Neural progenitor cell (in vitro differentiated cells): ENCODE results near the gene PRR23E. TPM values are rescaled to one million over a fixed set of nuclear protein-coding genes. Genes with fewer than 3 reads are reported as not detected.

Source experiments
- DNase-seq: peaks from one replicate; pipeline ENCODE4 v3.0.0-alpha.2; 2016; ENCODE audit warnings: low spot score
- H2AFZ ChIP-seq: fragments of 200-600 bp; sonication (generic); replicated peaks from 2 replicates; pipeline ENCODE4 v1.6.1; 2016; ENCODE audit warnings: antibody characterized with exemption
- H3F3A ChIP-seq: fragments of 200-600 bp; sonication (generic); 2 replicates; pipeline ENCODE4 v1.6.1; 2016; ENCODE audit warnings: antibody characterized with exemption, low read depth
- H3K27ac ChIP-seq: fragments of 200-600 bp; sonication (generic); 2 replicates; pipeline ENCODE4 v1.5.1; 2016; ENCODE audit warnings: mild to moderate bottlenecking
- H3K27me3 ChIP-seq: fragments of 200-600 bp; sonication (generic); 2 replicates; pipeline ENCODE4 v1.6.1; 2016; ENCODE audit warnings: mild to moderate bottlenecking, moderate library complexity
- H3K36me3 ChIP-seq: fragments of 200-600 bp; sonication (generic); 2 replicates; pipeline ENCODE4 v1.5.1; 2016
- H3K4me1 ChIP-seq: fragments of 200-600 bp; sonication (generic); 2 replicates; pipeline ENCODE4 v1.6.1; 2016; ENCODE audit warnings: mixed run types
- H3K4me2 ChIP-seq: fragments of 200-600 bp; sonication (generic); 2 replicates; pipeline ENCODE4 v1.6.1; 2016
- H3K4me3 ChIP-seq: fragments of 200-600 bp; sonication (generic); 2 replicates; pipeline ENCODE4 v1.5.1; 2016
- H3K79me2 ChIP-seq: fragments of 200-600 bp; sonication (generic); 2 replicates; pipeline ENCODE4 v1.6.1; 2016; ENCODE audit warnings: low read depth
- H3K9ac ChIP-seq: fragments of 200-600 bp; sonication (generic); 2 replicates; pipeline ENCODE4 v1.6.1; 2016
- H3K9me3 ChIP-seq: fragments of 200-600 bp; sonication (generic); 2 replicates; pipeline ENCODE4 v1.5.1; 2016; ENCODE audit warnings: low read depth
- H4K20me1 ChIP-seq: fragments of 200-600 bp; sonication (generic); 2 replicates; pipeline ENCODE4 v1.6.1; 2016; ENCODE audit warnings: low read depth
- H3K27ac Mint-ChIP-seq: 3 replicates; pipeline ENCODE4 v1.8.0; 2021; ENCODE audit warnings: mixed read lengths
- H3K27me3 Mint-ChIP-seq: 2 replicates; pipeline ENCODE4 v1.8.0; 2022; ENCODE audit warnings: low read depth, mild to moderate bottlenecking, inconsistent platforms, moderate library complexity, mixed read lengths; ENCODE audit not compliant: insufficient read depth
- H3K36me3 Mint-ChIP-seq: 3 replicates; pipeline ENCODE4 v1.8.0; 2021; ENCODE audit warnings: mixed read lengths
- H3K4me1 Mint-ChIP-seq: 3 replicates; pipeline ENCODE4 v1.8.0; 2021; ENCODE audit warnings: mixed read lengths
- H3K4me3 Mint-ChIP-seq: 3 replicates; pipeline ENCODE4 v1.8.0; 2021; ENCODE audit warnings: mild to moderate bottlenecking, moderate library complexity, mixed read lengths
- H3K9me3 Mint-ChIP-seq: 3 replicates; pipeline ENCODE4 v1.8.0; 2020; ENCODE audit warnings: mixed read lengths
- EZH2 ChIP-seq: fragments of 200-600 bp; sonication (generic); IDR thresholded peaks from 2 replicates; pipeline ENCODE4 v1.6.1; 2017; ENCODE audit warnings: antibody characterized with exemption, mild to moderate bottlenecking, moderate library complexity
- EZH2phosphoT487 ChIP-seq: fragments of 200-600 bp; sonication (generic); IDR thresholded peaks from 2 replicates; pipeline ENCODE4 v1.6.1; 2017; ENCODE audit warnings: antibody characterized with exemption
- total RNA-seq: library from RNA; depleted of rRNA; stranded (reverse); fragments of >200 nt; gene quantifications from 2 replicates; pipeline ENCODE4 v1.2.3, GENCODE V29; 2015; ENCODE audit warnings: low replicate concordance
- TF ChIP-seq, protein P1 (sequence below): fragments of 200-600 bp; sonication (generic); IDR thresholded peaks from 2 replicates; pipeline ENCODE4 v1.5.1; 2017; ENCODE audit warnings: antibody characterized with exemption, mild to moderate bottlenecking

The PRR23E gene
- total RNA-seq, 1 donor from 2014 or later = not detected

DNA sequence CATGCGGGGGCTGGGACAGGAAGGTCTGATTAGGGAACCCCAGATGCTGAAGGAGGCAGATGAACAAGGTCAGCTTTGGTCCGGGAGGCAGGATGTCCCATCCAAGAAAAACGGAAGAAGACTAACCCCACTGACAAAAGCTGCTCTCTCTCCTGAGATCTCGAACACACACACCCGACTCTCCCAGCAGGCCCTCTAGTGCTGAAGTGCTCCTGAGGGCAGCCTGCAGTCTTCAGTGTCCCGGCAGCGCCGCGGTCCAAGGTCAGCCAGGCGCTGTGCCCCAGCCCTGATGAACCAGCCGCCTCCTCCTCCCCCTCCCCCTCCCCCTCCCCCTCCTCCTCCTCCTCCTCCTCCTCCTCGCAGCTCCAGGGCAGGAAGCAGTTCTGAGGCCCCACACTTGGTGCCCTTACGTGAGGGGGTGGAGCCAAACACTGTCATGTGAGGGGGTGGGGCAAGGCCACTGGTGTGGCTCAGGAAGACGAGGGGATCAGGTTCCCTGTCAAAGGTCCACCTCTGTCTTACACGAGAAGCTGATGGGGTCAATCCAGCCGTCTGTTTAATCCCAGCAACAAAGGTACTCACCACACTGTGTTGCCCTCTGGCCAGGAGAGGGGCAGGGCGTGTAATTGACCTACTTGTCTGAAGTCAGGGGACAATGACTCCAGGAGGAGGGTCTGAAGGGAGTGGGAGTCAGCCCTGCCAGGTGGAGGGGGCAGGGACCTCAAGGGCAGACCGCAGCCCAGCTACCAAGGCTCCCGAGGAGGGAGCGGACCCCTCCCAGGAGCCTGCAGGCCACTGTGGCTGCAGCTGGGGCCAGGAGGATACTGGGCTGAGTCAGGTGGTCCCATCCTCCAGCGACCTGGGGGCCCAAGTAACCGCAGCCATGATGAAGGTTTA, 34.3 kb downstream of the PRR23E start:
- Mint-ChIP-seq H3K9me3 (peaks cover 33% of the 10 kb centered on the region), H3K4me3 (peak overlapping the region; percentile 62), H3K4me1 (peaks cover 15% of the 10 kb centered on the region), H3K36me3 (no peaks in the 10 kb centered on the region), H3K27me3 (peaks cover 25% of the 10 kb centered on the region), H3K27ac (peak overlapping the region; percentile 51)
- Histone ChIP-seq H3K79me2 (no peaks in the 10 kb centered on the region), H4K20me1 (no peaks in the 10 kb centered on the region), H3K4me1 (peaks cover 7% of the 10 kb centered on the region), H3K27me3 (no peaks in the 10 kb centered on the region), H3K36me3 (no peaks in the 10 kb centered on the region), H3F3A (no peaks in the 10 kb centered on the region), H2AFZ (no peak overlapping the region), H3K9ac (no peak overlapping the region), H3K4me3 (no peak overlapping the region), H3K4me2 (peak overlapping the region; percentile 67), H3K27ac (no peak overlapping the region), H3K9me3 (no peaks in the 10 kb centered on the region)
- TF ChIP-seq EZH2phosphoT487 (no peak), EZH2 (no peak)
- TF ChIP-seq, protein P1, sequence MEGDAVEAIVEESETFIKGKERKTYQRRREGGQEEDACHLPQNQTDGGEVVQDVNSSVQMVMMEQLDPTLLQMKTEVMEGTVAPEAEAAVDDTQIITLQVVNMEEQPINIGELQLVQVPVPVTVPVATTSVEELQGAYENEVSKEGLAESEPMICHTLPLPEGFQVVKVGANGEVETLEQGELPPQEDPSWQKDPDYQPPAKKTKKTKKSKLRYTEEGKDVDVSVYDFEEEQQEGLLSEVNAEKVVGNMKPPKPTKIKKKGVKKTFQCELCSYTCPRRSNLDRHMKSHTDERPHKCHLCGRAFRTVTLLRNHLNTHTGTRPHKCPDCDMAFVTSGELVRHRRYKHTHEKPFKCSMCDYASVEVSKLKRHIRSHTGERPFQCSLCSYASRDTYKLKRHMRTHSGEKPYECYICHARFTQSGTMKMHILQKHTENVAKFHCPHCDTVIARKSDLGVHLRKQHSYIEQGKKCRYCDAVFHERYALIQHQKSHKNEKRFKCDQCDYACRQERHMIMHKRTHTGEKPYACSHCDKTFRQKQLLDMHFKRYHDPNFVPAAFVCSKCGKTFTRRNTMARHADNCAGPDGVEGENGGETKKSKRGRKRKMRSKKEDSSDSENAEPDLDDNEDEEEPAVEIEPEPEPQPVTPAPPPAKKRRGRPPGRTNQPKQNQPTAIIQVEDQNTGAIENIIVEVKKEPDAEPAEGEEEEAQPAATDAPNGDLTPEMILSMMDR = no peak
- peak; percentile 84 for DNase-seq

DNA sequence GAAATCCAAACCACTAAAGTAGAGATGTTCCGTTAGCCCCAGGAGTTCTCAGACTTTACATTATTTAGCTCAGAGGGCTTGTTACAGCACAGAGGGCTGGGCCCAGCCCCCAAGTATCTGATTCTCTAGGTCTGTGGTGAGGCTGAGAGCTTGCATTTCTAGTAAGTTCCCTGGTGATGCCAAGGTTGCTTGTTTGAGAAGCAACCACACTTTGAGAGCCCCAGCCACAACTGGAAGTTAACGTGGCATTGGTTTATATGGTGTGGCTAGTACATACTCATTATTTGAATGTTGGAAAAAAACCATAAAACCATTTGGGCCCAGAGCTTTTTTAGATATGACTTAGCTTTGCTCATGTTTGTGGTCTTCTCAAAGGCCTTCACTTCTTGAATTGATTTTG, 35.9 kb downstream of the PRR23E start:
- H3K27ac Mint-ChIP-seq = no peak overlapping the region
- H3K4me3 Mint-ChIP-seq = no peak overlapping the region
- H3K9me3 Mint-ChIP-seq = peaks cover 32% of the 10 kb centered on the region
- Histone ChIP-seq H3K27ac (no peak overlapping the region), H3K9me3 (no peaks in the 10 kb centered on the region), H3K4me2 (no peak overlapping the region), H3K79me2 (no peaks in the 10 kb centered on the region), H3K9ac (no peak overlapping the region), H3K36me3 (no peaks in the 10 kb centered on the region), H2AFZ (no peak overlapping the region), H3K4me1 (peaks cover 7% of the 10 kb centered on the region), H4K20me1 (no peaks in the 10 kb centered on the region), H3K4me3 (no peak overlapping the region), H3F3A (no peaks in the 10 kb centered on the region), H3K27me3 (no peaks in the 10 kb centered on the region)
- no peak for DNase-seq
- TF ChIP-seq EZH2 (no peak), EZH2phosphoT487 (no peak)
- TF ChIP-seq, protein P1 = no peak
- H3K36me3 Mint-ChIP-seq = no peaks in the 10 kb centered on the region
- H3K4me1 Mint-ChIP-seq = peaks cover 12% of the 10 kb centered on the region
- H3K27me3 Mint-ChIP-seq = peaks cover 27% of the 10 kb centered on the region

DNA sequence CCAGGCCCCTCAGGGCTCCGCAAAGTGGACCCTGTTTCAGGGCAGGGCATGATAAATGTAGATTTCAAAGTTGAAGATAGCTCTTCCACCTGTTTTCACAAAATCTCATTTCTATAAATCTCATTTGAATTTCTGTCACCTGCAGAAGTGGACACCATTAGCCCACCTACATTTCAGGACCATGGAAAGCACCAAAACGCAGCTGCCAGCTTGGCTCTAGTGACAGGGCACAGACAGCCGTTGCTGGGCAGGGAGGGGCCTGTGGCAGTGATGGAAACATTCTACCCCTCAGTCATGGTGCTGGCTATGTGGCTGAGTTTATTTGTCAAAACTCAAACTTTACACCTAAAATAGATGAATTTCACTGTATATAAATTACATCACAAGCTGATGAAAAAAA, 40.4 kb downstream of the PRR23E start:
- no peaks in the 10 kb centered on the region for H4K20me1 ChIP-seq
- DNase-seq = peak; percentile 79
- no peak overlapping the region for H3K4me3 Mint-ChIP-seq
- no peak overlapping the region for H2AFZ ChIP-seq
- no peaks in the 10 kb centered on the region for H3K4me1 ChIP-seq
- no peaks in the 10 kb centered on the region for H3K9me3 ChIP-seq
- H3K36me3 ChIP-seq = no peaks in the 10 kb centered on the region
- H3K4me1 Mint-ChIP-seq = no peaks in the 10 kb centered on the region
- TF ChIP-seq, protein P1 = no peak
- TF ChIP-seq EZH2 (no peak), EZH2phosphoT487 (no peak)
- peaks cover 19% of the 10 kb centered on the region for H3K27me3 Mint-ChIP-seq
- no peaks in the 10 kb centered on the region for H3K27me3 ChIP-seq
- no peaks in the 10 kb centered on the region for H3K79me2 ChIP-seq
- no peaks in the 10 kb centered on the region for H3F3A ChIP-seq
- no peak overlapping the region for H3K27ac ChIP-seq
- H3K9me3 Mint-ChIP-seq = peaks cover 9% of the 10 kb centered on the region
- no peak overlapping the region for H3K4me2 ChIP-seq
- no peak overlapping the region for H3K4me3 ChIP-seq
- H3K27ac Mint-ChIP-seq = no peak overlapping the region
- H3K9ac ChIP-seq = no peak overlapping the region
- H3K36me3 Mint-ChIP-seq = no peaks in the 10 kb centered on the region
